NB4 (cell line): ENCODE measurements around the gene MDFIC2.

Experiments used
- DNase-seq: peaks from one replicate; pipeline ENCODE4 v3.0.0; 2010; ENCODE audit warnings: low read depth
- H3K4me3 ChIP-seq: one replicate; pipeline ENCODE4 v1.5.1; 2011; ENCODE audit warnings: mild to moderate bottlenecking, low read depth, low read length, moderate library complexity
- CTCF ChIP-seq: IDR thresholded peaks from one replicate; pipeline ENCODE4 v1.5.1; 2012; ENCODE audit warnings: low read depth, low read length
- MAX ChIP-seq: IDR thresholded peaks from 2 replicates; pipeline ENCODE4 v1.6.1; 2011; ENCODE audit warnings: low read depth, low read length
- MYC ChIP-seq: IDR thresholded peaks from 2 replicates; pipeline ENCODE4 v1.6.1; 2011; ENCODE audit warnings: low read depth, low read length
- POLR2A ChIP-seq: IDR thresholded peaks from 2 replicates; pipeline ENCODE4 v1.6.1; 2011; ENCODE audit warnings: mild to moderate bottlenecking; ENCODE audit not compliant: insufficient read length; ENCODE audit errors: extremely low read depth

MDFIC2 gene

GRCh38 chr3:70312336-70312735 is at the start of gene MDFIC2:
TSS of gene MDFIC2 (minus strand) at chr3:70312638. CDS start at chr3:70311973, 665 bp downstream.
- DNase-seq: no peak
- no peak within 1 kb of the TSS for H3K4me3 ChIP-seq
- TF ChIP-seq MAX (no peak), POLR2A (no peak), MYC (no peak), CTCF (no peak)

- H3K4me3 ChIP-seq: no peak overlapping the region
- DNase-seq: peak; percentile 37
- TF ChIP-seq MAX (no peak), CTCF (no peak), POLR2A (no peak), MYC (no peak)
Measured at GRCh38 chr3:70360979-70361760, 48.7 kb upstream of the MDFIC2 start.

GRCh38 chr3:70359711-70360110 is 47.3 kb upstream of the MDFIC2 start:
- DNase-seq: no peak
- TF ChIP-seq POLR2A (no peak), CTCF (no peak), MAX (no peak), MYC (no peak)
- H3K4me3 ChIP-seq: no peak overlapping the region

GRCh38 chr3:70358978-70359580 is 46.6 kb upstream of the MDFIC2 start:
- no peak overlapping the region for H3K4me3 ChIP-seq
- TF ChIP-seq CTCF (peak; percentile 62), MAX (no peak), MYC (no peak), POLR2A (no peak)
- DNase-seq: peak; percentile 36

- DNase-seq: no peak
- H3K4me3 ChIP-seq: no peak overlapping the region
- no peak for TF ChIP-seq POLR2A
- TF ChIP-seq MYC: no peak
- TF ChIP-seq MAX: no peak
- TF ChIP-seq CTCF: no peak
Measured at GRCh38 chr3:70352215-70352614, 39.8 kb upstream of the MDFIC2 start.
